Mucosa of descending colon (tissue), 3 donors: ENCODE measurements around the gene OR13C3. TPM values are rescaled to one million over a fixed set of nuclear protein-coding genes. Genes with fewer than 3 reads are reported as not detected.
"Not testable (repeated sequence)": the region's sequence is repeated elsewhere in the genome, so short reads cannot be mapped to it uniquely, and the experiment has no call there.

Experiments
- ATAC-seq: fragments of 200-7000 bp; cut with Tn5 transposase; one replicate; pipeline ENCODE4 v1.9.1; 2020; ENCODE audit warnings: mild to moderate bottlenecking, moderate library complexity
- DNase-seq, 3 donors: peaks; one replicate each; pipeline ENCODE4 v3.0.0-alpha.2; 2020
- H3K36me3 ChIP-seq: fragments of 200-600 bp; one replicate; pipeline ENCODE4 v1.8.0; 2021; ENCODE audit warnings: low read depth, mild to moderate bottlenecking
- H3K4me1 ChIP-seq: fragments of 200-600 bp; one replicate; pipeline ENCODE4 v1.8.0; 2021; ENCODE audit warnings: low read depth, mild to moderate bottlenecking
- H3K4me3 ChIP-seq: fragments of 200-600 bp; one replicate; pipeline ENCODE4 v1.8.0; 2021; ENCODE audit warnings: mild to moderate bottlenecking
- H3K9me3 ChIP-seq: fragments of 200-600 bp; one replicate; pipeline ENCODE4 v1.8.0; 2021; ENCODE audit warnings: mild to moderate bottlenecking
- CTCF ChIP-seq: fragments of 200-600 bp; IDR thresholded peaks from one replicate; pipeline ENCODE4 v1.8.0; 2022; ENCODE audit warnings: antibody characterized with exemption, mild to moderate bottlenecking
- intact Hi-C, 2 donors: fragments of 100-400 bp; cut with DNase I in 1 of 2; cut with micrococcal nuclease in 1 of 2; formaldehyde crosslinking; loops; one replicate each; pipeline versions ENCODE4 v1.11.0 to v1.11.1; 2022; cut with DNase I, micrococcal nuclease
- total RNA-seq, 3 donors: library from RNA; stranded (reverse); fragmentation: NEBNext Ultra II Directional in 2 of 3; extraction: Animal tissue kit (Norgen Biotek cat#: 25700) in 2 of 3; gene quantifications; one replicate each; pipeline versions ENCODE4 v1.2.1 to v1.2.4, GENCODE V29; 2021 to 2023
- donor health status: DM: no; HTN: no; CAD: no; lungs with moderate emphysema.
- donor health status: DM: no; HTN: no; CAD: no.
- donor health status: DM: no; HTN: yes; CAD: no.

OR13C3 gene
- total RNA-seq, 3 donors from 2014 or later: not detected

- ATAC-seq: no peak
Observed at GRCh38 chr9:104539275-104539674, 2.6 kb upstream of the OR13C3 start.

GRCh38 chr9:104527109-104527508 lies 9.5 kb downstream of the OR13C3 start, which contains the start of gene OR13C4:
OR13C4 (minus strand) TSS chr9:104527209; CDS start chr9:104527209, 0 bp downstream.
- ATAC-seq (no peak), DNase-seq (no peak)
- Histone ChIP-seq H3K9me3 (no peaks in the 10 kb centered on the region), H3K36me3 (no peaks in the 10 kb centered on the region), H3K4me3 (no peak within 1 kb of the TSS), H3K4me1 (no peaks in the 10 kb centered on the region)
- no peak for TF ChIP-seq CTCF
- intact Hi-C loops: no loop called here

More at GRCh38 chr9:104539275-104539674, 2.6 kb upstream of the OR13C3 start:
- no peaks in the 10 kb centered on the region for H3K36me3 ChIP-seq
- no peak for DNase-seq
- no peak for TF ChIP-seq CTCF
- H3K4me3 ChIP-seq: no peak overlapping the region
- intact Hi-C loops: no loop called here
- no peaks in the 10 kb centered on the region for H3K4me1 ChIP-seq
- H3K9me3 ChIP-seq: no peaks in the 10 kb centered on the region

GRCh38 chr9:104520241-104520640 lies 16.4 kb downstream of the OR13C3 start:
- H3K36me3 ChIP-seq, H3K4me3 ChIP-seq, H3K9me3 ChIP-seq, ATAC-seq, DNase-seq, H3K4me1 ChIP-seq, intact Hi-C loops: not testable (repeated sequence)

- intact Hi-C loops: no loop called here
- DNase-seq (no peak), ATAC-seq (no peak)
- TF ChIP-seq CTCF: no peak
- H3K36me3 ChIP-seq: no peaks in the 10 kb centered on the region
- no peak overlapping the region for H3K4me3 ChIP-seq
- no peaks in the 10 kb centered on the region for H3K9me3 ChIP-seq
- H3K4me1 ChIP-seq: no peaks in the 10 kb centered on the region
Observed at GRCh38 chr9:104514901-104515300, 21.8 kb downstream of the OR13C3 start.

- DNase-seq (no peak), ATAC-seq (no peak)
- Histone ChIP-seq H3K36me3 (no peaks in the 10 kb centered on the region), H3K9me3 (no peaks in the 10 kb centered on the region), H3K4me1 (no peaks in the 10 kb centered on the region), H3K4me3 (no peak overlapping the region)
- no peak for TF ChIP-seq CTCF
- intact Hi-C loops: no loop called here
Observed at GRCh38 chr9:104506565-104506964, 30.1 kb downstream of the OR13C3 start.

GRCh38 chr9:104503963-104504362 lies 32.7 kb downstream of the OR13C3 start, which contains the start of gene OR13F1:
OR13F1 (plus strand) TSS chr9:104504263; CDS start chr9:104504263, 0 bp downstream.
- DNase-seq (no peak), ATAC-seq (no peak)
- H3K9me3 ChIP-seq: no peaks in the 10 kb centered on the region
- intact Hi-C loops: no loop called here
- H3K36me3 ChIP-seq: no peaks in the 10 kb centered on the region
- no peak for TF ChIP-seq CTCF
- no peaks in the 10 kb centered on the region for H3K4me1 ChIP-seq
- H3K4me3 ChIP-seq: no peak within 1 kb of the TSS
